Eye (tissue), 1 donor: ENCODE results near the gene RRP12.
"Not testable (repeated sequence)": the region's sequence is repeated elsewhere in the genome, so short reads cannot be mapped to it uniquely, and the experiment has no call there.

Experiments
- DNase-seq: peaks from one replicate; pipeline ENCODE4 v3.0.0-alpha.2; 2015

RRP12 gene

GRCh38 chr10:97400665-97401454, at the start of gene RRP12:
RRP12 (minus strand) TSS chr10:97401340; CDS start chr10:97401231, 109 bp downstream.
- peak; percentile 99 for DNase-seq

DNA sequence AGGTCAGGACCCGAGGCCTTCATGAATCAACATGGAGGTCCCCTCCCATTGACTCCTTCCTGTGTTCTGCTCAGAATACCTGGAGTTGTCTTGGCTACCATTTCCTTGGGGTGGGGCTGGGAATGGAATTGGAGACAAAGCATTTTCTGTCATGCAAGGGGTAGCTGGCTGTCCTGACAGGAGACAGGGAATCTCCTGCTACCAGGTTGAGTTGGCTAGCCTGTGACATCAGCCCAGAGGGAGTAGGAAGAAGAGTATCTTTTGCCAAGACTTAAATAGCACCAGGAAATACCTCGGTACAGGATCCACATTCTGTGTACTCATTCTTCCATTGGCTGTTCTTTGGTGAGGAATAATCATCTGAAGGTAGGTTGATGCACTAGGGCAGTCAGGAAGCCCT, 49.7 kb upstream of the RRP12 start:
- DNase-seq: no peak

DNA sequence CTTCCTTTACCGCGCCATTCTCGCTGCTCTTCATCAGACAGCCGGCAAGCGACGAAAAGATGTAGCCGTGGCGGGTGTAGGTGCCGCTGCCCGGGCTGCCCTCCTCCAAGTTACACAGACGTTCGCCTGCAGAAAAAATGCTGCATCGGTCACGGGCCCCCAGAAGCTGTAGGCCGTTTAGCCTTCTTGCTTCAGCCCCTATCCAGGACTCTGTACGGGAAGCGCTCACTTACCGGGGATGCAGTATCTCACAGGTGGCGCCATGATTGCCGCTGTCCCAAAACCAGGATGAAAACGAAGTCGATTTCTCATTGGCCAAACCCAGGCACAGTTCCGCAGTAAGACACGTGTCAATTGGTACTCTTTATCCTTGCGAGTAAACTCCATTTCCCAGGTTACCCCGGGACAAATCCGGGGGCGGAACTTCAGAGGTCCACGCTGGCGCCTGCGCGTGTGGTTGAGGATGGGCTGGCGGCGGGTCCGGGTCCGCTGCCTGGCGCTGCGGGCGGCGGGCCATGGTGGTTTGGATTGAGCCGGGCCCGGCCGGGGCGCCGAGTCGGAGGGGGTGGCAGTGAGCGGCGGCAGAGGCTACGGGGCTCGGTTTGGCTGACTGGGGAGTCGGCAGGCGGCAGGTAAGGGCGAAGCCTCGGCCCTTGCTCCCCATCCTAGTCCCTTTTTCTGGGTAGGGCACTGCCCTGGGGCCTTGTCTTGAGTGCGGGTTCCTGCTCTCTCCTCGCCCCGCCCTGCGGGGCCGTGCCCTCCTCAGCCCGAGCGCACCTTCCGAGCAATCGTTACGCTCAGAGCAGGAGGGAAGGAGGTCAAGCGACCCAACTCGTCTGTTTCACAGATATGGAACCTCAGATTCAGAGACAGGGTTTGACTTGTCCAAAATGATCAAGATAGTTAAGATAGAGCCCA, 44.8 kb upstream of the RRP12 start, which contains the start of the genes EXOSC1 and ZDHHC16:
TSS of gene EXOSC1 (minus strand) at position 285 of the 918 bp plus-strand sequence. CDS start at position 264, 21 bp downstream.
TSS of gene ZDHHC16 (plus strand) at position 454 of the 918 bp plus-strand sequence. CDS start 5,501 bp downstream, outside the sequence.
- peak; percentile 97 for DNase-seq

GRCh38 chr10:97445357-97445721, 44.2 kb upstream of the RRP12 start:
- no peak for DNase-seq

DNA sequence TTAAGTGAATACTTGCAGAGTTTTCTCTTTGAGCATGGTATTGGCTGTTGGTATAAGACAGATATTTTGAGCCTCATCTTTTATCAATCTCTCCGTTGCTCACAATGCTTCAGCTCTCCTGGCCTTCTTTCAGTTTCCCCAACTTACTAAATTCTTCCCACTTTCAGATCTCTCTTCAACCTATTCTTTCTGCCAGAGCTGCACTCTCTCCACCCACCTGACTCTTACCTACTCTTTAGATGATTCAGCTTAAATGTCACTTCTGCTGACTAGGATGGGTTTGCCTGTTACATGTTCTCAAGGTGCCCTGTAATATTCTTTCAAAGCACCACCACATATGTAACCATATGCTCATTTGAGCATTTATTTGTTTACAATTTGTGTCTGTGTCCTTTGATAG, 43.1 kb upstream of the RRP12 start:
- no peak for DNase-seq

GRCh38 chr10:97442277-97442676, 41.1 kb upstream of the RRP12 start:
- no peak for DNase-seq

DNA sequence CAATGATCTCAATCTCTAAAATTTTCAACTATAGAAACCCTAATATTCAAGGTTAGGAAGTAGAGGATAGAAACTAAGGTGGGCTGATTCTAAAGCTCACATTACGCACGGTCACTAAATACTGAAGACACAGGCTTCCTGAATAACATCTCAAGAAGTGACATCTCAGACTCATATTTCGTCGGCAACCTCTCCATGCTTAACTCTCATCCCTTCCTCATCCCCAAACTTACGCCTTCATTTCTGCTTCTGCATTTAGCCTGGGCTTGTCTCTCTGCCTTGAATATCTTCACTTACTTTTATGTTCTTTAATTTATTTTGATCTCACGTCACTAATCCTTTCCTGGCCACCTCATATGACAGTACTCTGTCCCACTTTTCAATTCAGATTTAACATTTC, 34.1 kb upstream of the RRP12 start:
- no peak for DNase-seq

GRCh38 chr10:97434557-97434956, 33.4 kb upstream of the RRP12 start:
- DNase-seq: no peak

GRCh38 chr10:97434055-97434454, 32.9 kb upstream of the RRP12 start:
- no peak for DNase-seq

- no peak for DNase-seq
Observed at GRCh38 chr10:97428572-97428981, 27.4 kb upstream of the RRP12 start.

- peak; percentile 55 for DNase-seq
Observed at GRCh38 chr10:97427571-97428179, 26.5 kb upstream of the RRP12 start.

DNA sequence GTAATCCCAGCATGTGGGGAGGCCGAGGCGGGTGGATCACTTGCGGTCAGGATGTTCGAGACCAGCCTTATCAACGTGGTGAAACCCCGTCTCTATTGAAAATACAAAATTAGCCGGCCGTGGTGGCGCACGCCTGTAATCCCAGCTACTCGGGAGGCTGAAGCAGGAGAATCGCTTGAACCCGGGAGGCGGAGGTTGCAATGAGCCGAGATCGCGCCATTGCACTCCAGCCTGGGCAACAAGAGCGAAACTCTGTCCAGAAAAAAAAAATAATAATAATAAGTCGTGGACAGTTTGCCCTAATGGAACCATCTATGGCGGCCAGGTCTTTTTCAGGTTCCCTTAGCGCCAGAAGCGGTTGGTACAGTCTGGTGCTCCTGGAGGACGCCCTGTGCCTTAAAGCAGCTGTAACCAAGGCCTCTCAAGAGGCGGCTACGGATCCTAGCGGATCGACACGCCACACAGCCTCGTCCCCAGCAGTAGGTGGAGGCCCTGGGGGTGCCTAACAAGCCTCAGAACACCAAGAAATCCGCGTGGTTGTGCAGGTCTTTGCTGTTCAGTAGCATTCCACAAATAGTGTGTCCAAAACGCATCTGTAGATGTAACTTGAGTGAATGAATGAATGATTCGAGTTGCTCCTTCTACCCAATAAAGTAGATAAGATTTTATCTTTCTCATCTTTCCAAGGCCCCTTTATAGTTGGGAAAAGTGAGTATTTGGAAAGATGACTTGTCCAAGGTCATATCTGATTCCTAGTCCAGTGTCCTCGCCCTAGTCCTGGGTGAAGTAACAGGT, 25.8 kb upstream of the RRP12 start:
- peak; percentile 47 for DNase-seq

DNA sequence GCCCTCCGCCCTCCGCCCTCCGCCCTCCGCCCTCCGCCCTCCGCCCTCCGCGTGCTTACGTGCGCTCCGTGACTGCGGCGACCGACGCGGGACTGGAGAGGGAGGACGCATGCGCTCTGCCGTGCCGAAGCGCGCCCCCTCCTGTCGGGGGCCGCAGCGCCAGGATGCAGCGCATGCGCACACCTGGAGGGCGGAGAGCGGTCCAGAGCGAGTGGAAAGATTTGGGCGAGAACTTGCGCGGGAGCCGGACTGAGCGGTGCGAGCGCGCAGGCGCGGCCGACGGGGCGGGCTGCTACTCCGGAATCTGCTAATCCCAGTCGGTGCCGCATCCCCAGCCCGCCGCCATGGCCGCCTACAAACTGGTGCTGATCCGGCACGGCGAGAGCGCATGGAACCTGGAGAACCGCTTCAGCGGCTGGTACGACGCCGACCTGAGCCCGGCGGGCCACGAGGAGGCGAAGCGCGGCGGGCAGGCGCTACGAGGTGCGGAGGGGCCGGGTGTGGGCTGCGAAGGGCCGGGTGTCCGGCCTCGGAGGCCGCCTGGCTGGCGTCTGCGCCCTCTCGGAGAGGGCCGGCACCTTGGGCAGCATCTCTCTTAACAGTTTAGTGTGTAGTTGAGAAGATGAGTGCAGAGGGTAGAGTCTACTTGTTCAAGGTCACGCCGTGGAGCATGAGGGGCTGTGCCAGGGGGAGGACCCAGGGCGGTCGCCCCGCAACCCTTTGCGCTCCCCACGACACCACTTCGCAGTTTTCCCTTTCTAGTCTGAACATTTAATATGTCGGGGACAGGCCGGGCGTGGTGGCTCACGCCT, 25.0 kb upstream of the RRP12 start, which contains the start of gene PGAM1:
TSS of gene PGAM1 (plus strand) at position 228 of the 812 bp plus-strand sequence. CDS start at position 345, 117 bp downstream.
- DNase-seq: peak; percentile 98

- DNase-seq: not testable (repeated sequence)
Observed at GRCh38 chr10:97423757-97424098, 22.6 kb upstream of the RRP12 start.

- no peak for DNase-seq
Observed at GRCh38 chr10:97416565-97416964, 15.4 kb upstream of the RRP12 start.

- no peak for DNase-seq
Observed at GRCh38 chr10:97412891-97413304, 11.8 kb upstream of the RRP12 start.

DNA sequence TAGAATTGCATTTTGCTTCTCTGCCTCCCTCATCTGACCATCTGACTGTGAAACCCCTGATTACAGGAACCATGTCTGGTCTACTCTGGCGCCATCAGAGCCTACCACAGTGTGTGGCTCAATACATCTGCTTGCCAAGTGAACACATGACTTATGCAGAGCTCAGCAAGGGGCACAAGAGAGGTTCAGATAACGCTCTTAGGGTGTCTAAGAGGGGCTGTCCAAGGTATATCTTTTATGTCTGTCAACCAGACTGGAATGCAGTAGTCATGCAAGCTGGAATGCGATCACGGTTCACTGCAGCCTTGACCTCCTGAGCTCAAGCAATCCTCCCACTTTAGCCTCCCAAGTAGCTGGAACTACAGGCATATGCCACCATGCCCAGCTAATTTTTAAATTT, 10.3 kb upstream of the RRP12 start:
- no peak for DNase-seq

DNA sequence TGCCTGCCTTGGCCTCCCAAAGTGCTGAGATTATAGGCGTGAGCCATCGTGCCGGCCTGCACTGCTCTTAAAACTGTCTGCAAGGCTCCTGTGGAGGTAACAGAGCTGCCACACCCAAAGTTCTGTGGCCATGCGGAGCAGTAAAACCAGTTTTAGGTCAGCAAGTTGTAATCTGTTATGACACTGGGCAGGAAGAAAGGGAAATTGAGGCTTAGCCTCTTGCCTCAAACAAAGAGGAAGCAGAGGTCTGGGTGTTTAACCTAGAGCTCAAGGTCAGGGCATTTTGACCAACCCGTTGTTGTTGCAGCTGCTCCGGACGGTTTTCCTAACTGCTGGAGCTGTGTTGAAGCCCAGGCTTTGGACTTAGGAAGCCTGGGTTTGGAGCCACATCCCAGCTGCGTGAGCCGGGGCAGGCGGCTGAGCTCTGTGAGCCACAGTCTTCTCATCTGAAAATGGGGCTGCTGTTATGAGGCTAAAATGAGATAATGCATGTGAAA, 7.4 kb upstream of the RRP12 start:
- DNase-seq: no peak

DNA sequence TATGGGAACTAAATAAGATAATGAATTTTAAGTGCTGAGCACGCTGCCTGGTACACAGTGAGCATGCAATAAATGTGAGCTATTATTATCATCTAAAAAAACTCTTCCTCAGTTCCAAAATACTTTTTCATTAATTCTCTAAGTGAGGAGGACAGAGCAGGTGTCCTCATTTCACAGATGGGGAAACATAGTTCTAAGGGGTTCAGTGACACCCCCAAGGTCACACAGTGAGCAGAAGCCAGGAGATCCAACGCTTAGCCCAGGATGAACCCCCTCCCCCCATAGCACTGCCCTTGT, 6.8 kb upstream of the RRP12 start:
- DNase-seq: no peak

- DNase-seq: peak; percentile 88
Observed at GRCh38 chr10:97407211-97407951, 6.2 kb upstream of the RRP12 start.

DNA sequence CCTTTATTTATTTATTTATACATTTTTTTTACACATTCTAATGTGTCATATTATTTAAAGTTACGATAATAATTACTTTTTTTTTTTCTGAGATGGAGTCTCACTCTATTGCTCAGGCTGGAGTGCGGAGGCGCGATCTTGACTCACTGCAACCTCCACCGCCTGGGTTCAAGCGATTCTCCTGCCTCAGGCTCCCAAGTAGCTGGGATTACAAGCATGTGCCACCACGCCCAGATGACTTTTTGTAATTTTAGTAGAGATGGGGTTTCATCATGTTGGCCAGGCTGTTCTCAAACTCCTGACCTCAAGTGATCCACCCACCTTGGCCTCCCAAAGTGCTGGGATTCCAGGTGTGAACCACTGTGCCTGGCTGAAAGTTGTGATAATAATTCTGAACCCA, 5.3 kb upstream of the RRP12 start:
- not testable (repeated sequence) for DNase-seq
